ENCODE data around the gene GNRH2.

GRCh38 chr20:3044336-3044965 is 1.0 kb downstream of the GNRH2 start:
- TF ChIP-seq CTCF (optimal IDR thresholded peaks at IDR 0.05 in 1 of 3, IDR thresholded peaks at IDR 0.05 in 1 of 3, conservative IDR thresholded peaks at IDR 0.05 in 1 of 3; ENCODE audit: extremely low read depth in 1 of 3, insufficient read depth in 2 of 3, low read length in 3 of 3), result no peak
- no peak for TF ChIP-seq EZH2 (IDR thresholded peaks at IDR 0.05; ENCODE audit: low read length)

Measured in keratinocyte (primary cell).